Retina (tissue), 1 donor: ENCODE results near the gene SYTL1.
A peak's percentile ranks its signal among the peaks of the same experiment; 100 is the strongest.

Source experiments
- DNase-seq: peaks from one replicate; pipeline ENCODE4 v3.0.0-alpha.2; 2016

SYTL1 gene, protein sequence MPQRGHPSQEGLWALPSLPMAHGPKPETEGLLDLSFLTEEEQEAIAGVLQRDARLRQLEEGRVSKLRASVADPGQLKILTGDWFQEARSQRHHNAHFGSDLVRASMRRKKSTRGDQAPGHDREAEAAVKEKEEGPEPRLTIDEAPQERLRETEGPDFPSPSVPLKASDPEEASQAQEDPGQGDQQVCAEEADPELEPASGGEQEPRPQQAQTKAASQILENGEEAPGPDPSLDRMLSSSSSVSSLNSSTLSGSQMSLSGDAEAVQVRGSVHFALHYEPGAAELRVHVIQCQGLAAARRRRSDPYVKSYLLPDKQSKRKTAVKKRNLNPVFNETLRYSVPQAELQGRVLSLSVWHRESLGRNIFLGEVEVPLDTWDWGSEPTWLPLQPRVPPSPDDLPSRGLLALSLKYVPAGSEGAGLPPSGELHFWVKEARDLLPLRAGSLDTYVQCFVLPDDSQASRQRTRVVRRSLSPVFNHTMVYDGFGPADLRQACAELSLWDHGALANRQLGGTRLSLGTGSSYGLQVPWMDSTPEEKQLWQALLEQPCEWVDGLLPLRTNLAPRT

DNA sequence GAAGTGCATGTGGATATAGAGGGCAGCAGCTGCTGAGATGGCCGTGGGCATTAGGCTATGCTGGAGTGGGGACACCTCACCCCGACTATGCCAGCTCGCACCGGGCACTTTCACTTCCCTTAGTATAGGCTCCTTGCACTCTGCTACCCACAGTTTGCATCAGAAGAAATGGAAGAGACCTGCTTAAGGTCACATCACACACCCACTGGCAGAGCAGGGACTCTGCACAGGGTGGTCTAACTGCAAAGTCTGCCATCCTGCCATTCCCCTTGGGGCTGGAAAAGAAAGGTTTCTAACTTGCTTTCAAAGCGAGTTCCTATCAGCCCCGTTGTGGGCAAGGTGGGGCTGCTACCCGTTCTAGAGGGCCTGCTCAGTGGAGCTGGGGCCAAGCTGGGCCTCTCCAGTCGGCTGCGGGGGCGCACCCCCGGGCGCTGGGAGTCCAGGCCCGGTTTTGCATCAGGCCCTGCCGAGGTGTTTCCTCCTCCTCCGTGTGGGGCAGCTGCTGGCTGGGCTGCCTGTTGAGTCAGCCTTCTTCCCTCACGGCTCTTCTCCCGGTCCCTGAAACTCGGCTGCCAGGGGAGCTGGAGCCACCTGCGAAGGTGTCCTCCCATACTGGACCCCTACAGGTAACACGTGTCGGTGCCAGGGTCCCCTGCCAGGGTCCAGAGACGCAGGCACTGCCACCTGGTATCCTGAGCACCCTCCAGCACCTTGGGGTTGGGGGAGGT is at the start of gene SYTL1:
TSS of gene SYTL1 (plus strand) at position 498 of the 728 bp plus-strand sequence. CDS start 3,313 bp downstream, outside the sequence.
- peak; percentile 23 for DNase-seq

DNA sequence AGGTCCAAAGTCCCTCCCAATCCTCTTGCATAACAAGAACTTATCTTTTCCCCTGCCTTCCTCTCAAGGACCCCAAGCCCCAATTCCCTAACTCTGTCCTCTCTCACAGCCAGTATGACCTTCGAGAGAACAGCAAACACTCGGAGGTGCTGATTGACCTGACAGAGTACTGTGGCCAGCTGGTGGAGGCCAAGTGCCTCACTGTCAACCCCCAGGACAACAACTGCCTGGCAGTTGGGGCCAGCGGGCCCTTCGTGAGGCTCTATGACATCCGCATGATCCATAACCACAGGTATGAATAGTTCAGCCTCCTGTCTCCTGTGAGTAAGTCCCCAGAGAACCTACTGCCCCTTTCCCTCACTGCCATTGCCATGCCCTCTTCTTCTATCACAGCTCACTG is 49.7 kb upstream of the SYTL1 start:
- DNase-seq: no peak

DNA sequence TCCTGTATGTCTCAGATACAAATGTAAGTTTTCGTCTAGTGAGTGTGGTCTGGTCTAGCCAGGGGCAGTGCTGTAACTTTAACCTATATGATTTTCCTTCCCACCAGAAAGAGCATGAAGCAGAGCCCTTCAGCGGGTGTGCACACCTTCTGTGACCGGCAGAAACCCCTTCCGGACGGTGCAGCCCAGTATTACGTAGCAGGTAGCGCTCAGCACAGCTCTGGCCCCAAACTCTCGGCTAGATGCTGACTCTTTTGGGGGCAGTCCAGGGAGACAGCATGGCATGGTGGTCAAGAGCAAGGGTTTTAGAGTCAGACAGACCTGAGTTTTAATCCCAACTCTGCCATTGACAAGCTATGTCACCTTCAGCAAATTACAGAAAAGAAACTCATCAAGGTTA is 47.9 kb upstream of the SYTL1 start:
- no peak for DNase-seq

DNA sequence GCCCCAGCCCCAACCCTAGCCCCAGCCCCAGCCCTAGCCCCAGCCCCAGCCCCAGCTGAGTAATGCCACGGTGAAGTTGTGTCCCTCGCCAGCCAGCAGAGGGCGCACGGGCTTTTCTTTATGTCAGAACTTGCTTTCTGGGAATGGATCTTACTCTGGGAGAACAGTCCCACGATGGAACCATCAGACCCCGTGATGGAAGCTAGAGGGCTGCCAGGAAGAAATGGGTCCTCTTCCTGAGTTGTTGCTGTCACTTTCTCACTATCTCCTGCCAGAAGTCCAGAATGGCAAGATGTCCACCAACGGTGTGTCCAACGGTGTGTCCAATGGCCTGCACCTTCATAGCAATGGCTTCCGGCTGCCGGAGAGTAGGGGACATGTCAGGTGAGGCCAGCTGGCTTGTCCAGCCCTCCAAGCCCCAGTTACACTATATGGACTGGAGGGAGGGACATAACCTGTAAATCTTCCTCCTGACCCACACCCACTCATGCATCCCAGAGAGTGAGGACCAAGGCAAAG is 45.0 kb upstream of the SYTL1 start:
- DNase-seq: peak; percentile 61

DNA sequence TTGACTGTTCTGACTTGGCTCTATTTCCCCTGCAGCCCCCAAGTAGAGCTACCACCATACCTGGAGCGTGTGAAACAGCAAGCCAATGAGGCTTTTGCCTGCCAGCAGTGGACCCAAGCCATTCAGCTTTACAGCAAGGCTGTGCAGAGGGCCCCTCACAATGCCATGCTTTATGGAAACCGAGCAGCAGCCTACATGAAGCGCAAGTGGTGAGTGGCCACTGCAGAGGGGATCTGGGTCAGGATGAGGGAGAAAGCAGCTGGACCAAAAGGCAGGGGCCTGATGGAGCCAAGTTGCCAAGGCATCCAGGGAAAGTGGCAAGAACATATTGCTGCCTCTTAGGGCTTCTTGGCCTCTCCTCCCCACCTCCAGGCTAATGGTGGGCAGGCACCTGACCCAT is 43.9 kb upstream of the SYTL1 start:
- DNase-seq: no peak

DNA sequence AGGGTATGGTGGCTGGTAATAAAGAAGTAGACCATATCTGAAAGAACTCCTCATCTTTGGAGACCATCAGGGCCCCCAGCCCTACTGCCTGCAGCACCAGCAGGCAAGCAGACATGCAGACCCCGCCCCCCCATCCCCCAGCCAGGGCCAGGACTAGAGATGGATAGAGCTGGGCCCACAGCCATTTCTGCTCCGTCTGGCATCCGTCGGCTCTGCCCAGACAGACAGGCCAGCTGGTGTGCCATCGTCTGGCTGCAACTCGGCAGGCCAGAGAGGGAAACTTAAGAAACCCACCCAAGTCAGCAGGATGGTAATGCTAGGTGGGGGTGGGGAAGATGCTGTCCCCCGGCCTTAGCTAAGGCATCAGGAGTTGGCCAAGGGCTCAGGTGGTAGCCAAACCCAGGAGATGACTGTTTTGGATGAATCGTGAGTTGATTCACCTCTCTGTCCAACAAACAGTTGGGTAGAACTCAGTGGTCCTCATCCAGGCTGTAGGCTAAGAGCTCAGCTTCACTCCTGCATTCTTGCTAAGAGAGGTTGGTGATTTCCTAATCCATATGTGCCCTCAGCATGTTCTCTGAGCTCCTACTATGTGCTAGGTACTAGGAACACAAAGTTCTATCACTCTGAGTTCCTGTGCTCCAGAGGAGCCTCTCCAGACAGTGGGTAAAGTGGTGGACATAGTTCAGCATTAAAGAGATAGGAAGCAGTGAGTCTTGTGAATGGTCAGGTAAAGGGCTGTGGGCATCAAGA is 43.0 kb upstream of the SYTL1 start:
- no peak for DNase-seq

DNA sequence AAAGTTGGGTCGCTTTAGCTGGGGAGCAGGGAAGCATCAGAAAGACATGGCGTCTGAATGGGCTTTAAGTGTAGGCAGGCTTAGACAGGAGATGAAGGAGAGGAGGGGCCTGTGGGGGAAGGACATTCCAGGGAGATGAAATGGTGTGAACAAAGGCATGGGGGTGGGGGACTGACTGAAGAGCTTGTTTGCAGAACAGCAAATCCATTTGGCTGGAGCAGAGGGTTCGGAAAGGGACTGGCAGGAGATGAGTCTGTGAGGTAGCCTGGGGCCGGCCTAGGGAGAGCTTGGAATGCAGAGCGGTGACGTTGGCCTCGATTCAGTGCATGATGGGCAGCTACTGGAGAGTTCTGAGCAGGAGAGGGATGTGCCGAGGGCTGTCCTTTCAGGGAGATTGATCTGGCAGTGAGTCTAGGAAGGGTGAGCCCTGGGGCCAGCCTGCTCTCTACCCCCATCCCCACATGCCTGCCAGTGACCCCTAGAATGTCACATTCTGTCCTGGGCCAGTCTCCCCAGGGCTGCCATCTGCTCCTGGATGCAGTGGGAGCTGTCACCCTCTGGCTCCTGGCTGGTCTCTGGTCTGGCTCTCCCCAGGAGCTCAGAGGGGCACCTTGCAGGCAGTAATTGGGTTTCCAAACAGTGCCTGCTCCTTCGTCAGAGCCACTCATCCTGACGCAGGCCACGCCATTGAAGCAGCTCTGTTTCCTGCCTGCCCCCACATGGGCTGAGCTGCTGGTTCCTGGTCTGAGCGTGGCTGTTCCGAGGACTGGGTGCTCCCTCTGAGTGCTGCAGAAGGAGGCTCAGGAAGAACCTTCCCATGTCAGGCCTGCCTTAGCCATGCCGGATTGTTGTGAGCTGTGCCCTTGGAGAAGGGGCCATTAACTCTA is 42.2 kb upstream of the SYTL1 start:
- DNase-seq: peak; percentile 75

DNA sequence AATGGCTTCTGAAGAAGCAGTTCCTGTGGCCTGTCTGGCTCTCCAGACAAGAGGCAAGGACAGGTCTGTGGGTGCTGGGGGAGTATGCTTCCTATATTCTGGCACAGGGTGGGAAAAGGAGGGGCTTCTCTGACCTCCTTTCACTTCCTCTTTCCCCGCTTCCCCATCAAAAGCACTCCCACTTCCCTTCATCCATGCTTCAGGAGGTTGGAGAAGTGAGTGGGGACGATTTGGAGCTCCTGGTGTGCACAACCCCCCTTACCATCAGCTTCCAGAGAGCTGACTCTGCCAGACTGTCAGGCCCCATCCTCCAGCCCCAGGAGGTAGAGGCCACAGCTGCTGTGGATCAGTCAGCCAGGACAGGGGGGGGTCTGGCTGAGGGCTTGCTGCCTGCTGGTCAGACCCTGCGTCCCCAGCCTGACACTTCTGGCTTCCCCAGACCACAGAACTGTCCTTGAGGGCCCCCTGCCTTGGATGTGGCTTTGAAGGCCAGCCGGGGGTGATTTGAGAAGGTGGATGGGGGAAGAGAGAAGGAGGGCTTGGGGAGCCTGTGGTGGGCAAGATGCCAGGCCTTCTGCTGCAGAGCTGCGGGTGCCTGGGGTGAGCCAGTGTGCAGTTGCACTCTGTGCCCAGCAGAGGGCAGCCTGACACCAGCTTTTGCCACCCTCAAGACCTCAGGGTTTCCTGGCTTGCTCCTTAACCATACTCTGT is 41.3 kb upstream of the SYTL1 start:
- peak; percentile 97 for DNase-seq

DNA sequence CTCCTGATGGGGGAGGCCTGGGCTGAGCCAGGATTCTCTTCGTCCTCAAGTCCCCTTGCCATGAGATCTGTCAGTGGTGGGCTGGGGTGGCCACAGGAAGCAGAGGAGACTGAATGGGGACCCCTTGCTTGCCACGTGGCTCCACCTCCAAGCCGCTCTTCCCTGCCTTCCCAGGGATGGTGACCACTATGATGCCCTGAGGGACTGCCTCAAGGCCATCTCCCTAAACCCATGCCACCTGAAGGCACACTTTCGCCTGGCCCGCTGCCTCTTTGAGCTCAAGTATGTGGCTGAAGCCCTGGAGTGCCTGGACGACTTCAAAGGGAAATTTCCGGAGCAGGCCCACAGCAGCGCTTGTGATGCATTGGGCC is 40.8 kb upstream of the SYTL1 start:
- no peak for DNase-seq

DNA sequence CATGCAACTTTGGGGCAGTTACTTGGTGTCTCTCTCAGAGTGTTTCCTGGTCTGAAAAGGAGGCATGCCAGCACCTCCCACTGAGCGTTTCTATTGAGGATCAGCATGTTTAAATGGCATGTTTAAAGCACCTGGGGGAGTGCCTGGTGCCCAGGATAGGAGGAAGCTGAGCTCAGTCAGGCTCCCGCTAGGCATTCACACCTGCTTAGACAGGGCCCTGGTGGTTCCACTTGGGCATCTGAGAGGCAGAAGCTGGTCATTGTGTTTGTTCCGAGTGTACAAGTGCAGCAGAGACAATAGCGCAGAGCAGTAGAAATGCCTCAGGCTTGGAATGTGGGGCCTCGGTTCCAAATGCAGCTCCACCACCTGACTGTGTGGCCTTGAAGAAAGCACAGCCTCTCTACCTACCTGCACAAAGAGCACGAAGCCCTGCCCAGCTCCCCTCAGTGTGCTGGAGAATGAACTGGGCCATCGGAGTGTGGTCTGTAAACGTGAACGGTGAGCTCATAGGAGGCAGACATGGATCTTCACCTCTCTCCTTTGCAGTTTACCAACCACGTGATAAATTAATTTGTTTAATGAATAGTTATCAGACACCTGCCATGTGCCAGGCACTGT is 40.1 kb upstream of the SYTL1 start:
- no peak for DNase-seq

DNA sequence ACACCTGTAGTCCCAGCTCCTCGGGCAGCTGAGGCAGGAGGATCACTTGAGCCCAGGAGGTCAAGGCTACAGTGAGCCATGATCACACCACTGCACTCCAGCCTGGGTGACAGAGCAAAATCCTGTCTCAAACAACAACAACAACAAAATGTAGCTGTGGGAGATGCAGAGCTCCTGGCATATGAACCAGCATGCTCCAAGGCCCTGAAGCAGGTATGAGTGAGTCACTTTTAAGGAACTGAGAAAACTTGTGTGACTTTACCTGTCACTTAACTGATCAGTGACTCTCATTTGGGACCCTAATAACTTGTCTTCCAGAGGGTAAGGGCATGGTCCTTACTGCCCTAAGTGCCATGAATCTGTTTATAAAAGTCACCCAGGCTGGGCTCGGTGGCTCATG is 39.2 kb upstream of the SYTL1 start:
- DNase-seq: no peak

DNA sequence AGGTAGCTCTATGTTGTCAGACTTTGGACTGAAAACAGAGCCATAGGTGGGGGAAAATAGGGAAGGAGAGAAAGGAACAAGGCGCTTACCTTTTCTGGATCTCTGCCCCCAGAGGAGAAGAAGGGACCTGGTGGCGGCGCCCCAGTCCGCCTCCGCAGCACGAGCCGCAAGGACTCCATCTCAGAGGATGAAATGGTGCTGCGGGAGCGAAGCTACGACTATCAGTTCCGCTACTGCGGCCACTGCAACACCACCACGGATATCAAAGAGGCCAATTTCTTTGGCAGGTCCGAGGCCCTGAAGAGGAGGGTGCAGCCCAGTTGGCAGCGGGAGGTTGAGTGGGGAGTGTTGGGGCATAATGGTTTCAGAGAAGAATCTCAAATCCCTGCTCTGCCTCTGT is 38.3 kb upstream of the SYTL1 start:
- DNase-seq: no peak

DNA sequence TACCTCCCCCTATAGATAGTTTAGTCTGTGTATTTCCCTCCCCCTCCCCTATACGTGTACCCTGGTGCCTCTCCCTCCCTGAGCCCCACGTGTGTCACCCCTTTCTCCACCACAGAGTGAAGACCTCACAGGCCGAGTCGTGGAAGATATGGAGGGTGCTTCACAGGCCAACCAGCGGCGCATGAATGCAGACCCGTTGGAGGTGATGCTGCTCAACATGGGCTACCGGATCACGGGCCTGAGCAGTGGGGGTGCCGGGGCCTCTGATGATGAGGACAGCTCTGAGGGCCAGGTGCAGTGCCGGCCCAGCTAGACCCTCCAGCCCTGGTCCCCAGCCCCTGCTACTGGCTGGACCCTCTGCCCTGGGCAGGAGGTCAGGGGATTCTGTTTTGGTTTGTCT is 35.8 kb upstream of the SYTL1 start:
- DNase-seq: no peak

DNA sequence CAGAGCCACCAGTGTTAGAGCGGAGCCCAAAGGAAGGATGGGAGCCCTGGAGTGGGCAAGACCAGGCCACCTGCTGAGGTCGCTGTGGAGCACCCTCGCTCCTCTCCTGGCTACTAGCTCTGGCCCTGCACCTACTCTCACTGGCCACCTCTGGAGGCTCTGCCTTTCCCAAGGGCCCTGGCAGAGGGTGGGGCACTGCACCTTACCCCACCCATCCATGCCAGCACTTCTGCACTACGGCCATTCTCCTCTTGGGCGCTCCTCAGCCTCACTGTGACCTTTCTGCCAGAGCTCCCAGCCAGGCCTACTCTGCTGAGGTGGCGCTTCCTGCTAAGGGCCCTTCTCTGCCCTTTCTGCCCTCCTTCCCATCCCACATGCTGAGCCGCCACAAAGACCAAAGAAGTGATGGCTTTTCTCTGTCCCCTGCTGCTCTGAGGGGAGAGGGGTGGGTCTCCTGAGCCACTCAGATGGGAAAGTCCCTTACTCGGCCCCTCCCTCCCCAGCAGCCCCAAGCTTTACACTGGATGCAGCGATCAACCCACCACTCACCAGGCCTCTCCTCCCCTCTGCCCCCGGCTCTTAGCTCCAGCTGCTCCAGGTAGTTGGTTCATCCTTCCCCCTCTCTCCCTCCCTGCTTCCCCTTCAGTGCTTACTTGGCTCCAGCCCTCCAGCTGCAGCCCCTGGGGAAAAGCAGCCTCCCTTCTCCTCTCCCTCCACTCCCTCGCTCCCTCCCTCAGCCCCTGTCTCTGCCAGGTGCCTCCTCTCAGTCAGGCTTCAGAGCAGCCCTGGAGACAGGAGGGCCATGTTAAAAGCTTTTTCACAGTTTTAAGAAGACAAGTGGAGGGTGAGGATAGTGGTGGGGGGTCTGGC is 34.7 kb upstream of the SYTL1 start:
- DNase-seq: peak; percentile 71

DNA sequence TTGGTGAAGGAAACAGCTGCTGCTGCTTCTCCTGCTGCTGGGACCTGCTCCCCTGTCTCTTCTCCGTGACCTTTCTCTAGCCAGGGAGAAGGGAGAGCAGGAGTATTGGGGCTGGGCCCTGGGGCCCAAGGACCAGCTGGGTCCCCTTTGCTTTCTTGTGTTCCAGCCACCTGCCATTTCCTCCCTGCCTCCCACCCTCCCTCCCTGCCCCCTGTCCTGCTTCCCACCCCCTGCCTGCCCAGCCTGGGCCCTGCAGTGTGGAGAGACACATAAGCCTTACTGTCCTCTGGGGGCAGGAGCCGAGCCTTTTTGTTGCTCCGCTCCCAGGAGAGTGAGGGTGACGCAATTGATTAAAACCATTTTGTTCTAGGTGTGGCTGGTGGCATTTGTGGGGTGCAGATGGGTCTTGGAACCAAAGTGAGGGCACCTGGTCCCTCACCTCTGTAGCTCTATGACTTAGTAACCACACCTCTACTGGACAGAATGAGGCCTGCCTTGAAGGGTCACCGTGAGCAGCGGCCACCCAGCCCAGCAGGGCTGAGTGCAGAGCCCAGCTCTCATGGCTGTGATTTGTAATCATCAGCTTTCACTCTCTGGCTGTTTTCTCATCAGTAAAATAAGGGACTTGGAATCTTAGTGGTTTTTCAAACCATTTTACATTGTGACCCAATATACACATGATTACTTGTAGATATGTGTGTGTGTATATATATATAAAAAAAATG is 33.8 kb upstream of the SYTL1 start:
- DNase-seq: peak; percentile 46

DNA sequence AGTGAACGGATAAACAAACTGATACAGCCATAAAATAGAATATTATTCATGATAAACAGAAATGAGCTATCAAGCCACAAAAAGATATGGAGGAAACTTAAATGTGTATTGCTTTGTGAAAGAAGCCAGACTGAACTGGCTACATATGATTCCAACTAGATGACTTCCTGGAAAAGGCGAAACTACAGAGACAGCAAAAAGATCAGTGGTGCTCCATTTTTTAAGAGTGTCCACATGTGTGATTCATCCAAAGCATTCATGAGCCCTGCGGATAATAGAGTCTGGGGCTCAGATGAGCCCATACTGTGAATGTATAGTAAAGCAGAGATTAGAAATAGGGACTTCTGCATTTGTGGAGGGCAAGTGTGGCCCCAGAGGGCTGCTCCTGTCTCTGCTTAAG is 27.7 kb upstream of the SYTL1 start:
- DNase-seq: no peak

DNA sequence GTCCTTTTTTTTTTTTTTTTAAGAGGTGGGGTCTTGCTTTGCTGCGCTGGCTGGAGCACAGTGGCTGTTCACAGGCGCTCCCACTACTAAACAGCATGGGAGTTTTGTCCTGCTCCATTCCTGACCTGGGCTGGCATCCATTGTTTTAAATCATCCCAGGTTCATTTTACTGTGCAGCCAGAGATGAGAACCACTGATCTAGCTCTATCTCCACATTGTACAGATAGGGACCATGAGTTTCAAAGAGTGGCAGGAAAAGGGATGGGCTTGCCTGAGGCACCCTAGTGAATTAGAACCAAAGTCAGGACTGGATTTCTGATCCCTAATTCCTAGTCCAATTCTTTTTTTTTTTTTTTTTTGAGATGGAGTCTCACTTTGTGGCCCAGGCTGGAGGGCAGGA is 27.1 kb upstream of the SYTL1 start:
- DNase-seq: no peak

DNA sequence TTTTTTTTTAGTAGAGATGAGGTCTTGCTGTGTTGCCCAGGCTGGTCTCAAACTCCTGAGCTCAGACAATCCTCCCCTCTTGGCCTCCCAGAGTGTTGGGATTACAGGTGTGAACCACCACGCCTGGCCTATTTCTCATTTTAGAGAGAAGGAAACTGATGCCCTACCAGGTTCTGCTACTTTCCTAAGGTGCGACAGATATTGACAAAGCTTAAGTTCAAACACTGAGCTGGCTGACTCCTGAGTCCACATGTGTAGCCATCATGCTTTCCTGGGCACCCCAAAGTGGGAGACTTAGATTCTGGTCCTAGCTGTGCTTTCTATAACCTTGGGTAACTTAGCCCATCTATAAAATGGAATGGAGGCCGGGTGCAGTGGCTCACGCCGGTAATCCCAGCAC is 25.0 kb upstream of the SYTL1 start:
- DNase-seq: no peak

DNA sequence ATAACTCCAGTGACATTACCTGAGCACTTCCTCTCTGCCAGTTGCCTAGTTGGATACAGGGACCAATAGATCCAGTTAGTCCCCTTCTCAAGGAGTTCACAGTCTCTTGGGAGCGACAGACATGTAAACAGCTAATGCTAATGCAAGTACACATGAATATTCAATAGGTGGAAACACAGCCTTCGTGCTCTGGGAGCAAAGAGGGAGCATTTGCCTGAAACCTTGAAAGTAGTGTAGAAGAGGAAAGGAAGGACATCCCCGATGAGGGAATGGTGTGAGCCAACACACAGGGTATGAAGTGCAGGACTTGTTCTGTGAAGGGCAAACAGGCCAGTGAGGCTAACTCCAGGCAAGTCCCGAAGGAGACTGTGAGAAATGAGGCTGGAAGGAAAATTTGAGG is 23.7 kb upstream of the SYTL1 start:
- DNase-seq: no peak
